Esophagus muscularis mucosa (tissue), 3 donors: ENCODE data around the gene DCAF11.

Source experiments
- CTCF ChIP-seq, 3 experiments: fragments of 200-600 bp in 2 of 3; fragments of 450-650 bp in 1 of 3; sonication (generic) in 2 of 3; IDR thresholded peaks; one replicate each; pipeline ENCODE4 v1.5.1; 2017 to 2019; ENCODE audit warnings: antibody characterized with exemption in 3 of 3, mild to moderate bottlenecking in 2 of 3, moderate library complexity in 1 of 3
- POLR2A ChIP-seq: fragments of 450-650 bp; IDR thresholded peaks from one replicate; pipeline ENCODE4 v1.6.1; 2017; ENCODE audit warnings: antibody characterized with exemption, moderate library complexity, mild to moderate bottlenecking, low read depth

- TF ChIP-seq CTCF (IDR thresholded peaks at IDR 0.05): no peak
- no peak for TF ChIP-seq POLR2A
Measured at GRCh38 chr14:24144451-24144850, 29.9 kb downstream of the DCAF11 start.
